Stimulated activated naive CD8-positive, alpha-beta T cell treated with anti-CD3 and anti-CD28 coated beads, Interleukin-15, Interleukin-2, amounts not matched to agents 100 ng/mL and 50 ng/mL, for 24 hours (primary cell): ENCODE results near the gene GSTM3.
"Not testable (repeated sequence)": the region's sequence is repeated elsewhere in the genome, so short reads cannot be mapped to it uniquely, and the experiment has no call there.

ENCODE experiments used
- H3K27ac Mint-ChIP-seq: one replicate; pipeline ENCODE4 v1.8.0; 2021; ENCODE audit warnings: mild to moderate bottlenecking, mixed read lengths
- H3K27me3 Mint-ChIP-seq: one replicate; pipeline ENCODE4 v1.8.0; 2021; ENCODE audit warnings: mixed read lengths
- H3K36me3 Mint-ChIP-seq: one replicate; pipeline ENCODE4 v1.8.0; 2021; ENCODE audit warnings: low read depth, mixed read lengths
- H3K4me1 Mint-ChIP-seq: one replicate; pipeline ENCODE4 v1.8.0; 2021; ENCODE audit warnings: low read depth, mixed read lengths
- H3K4me3 Mint-ChIP-seq: one replicate; pipeline ENCODE4 v1.8.0; 2021; ENCODE audit warnings: mild to moderate bottlenecking, mixed read lengths
- H3K9me3 Mint-ChIP-seq: one replicate; pipeline ENCODE4 v1.8.0; 2021; ENCODE audit warnings: mixed read lengths

Gene GSTM3

DNA sequence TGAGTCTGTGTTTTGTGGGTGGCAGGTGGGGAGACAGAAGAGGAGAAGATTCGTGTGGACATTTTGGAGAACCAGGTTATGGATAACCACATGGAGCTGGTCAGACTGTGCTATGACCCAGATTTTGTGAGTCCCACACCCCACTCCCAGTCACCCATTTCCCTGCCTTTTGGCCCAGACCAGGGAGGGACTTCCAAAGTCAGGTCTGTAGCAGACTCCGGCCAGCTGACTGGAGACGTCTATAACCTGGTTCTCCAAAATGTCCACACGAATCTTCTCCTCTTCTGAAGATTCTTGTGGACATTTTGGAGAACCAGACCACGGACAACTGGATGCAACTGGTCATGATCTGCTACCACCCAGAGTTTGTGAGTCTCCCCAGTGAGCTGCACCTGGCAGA lies 27.2 kb downstream of the GSTM3 start:
- Mint-ChIP-seq H3K27ac (no peak overlapping the region), H3K4me3 (no peak overlapping the region), H3K9me3 (no peaks in the 10 kb centered on the region), H3K27me3 (peaks cover 13% of the 10 kb centered on the region), H3K4me1 (no peaks in the 10 kb centered on the region), H3K36me3 (peaks cover 5% of the 10 kb centered on the region)

DNA sequence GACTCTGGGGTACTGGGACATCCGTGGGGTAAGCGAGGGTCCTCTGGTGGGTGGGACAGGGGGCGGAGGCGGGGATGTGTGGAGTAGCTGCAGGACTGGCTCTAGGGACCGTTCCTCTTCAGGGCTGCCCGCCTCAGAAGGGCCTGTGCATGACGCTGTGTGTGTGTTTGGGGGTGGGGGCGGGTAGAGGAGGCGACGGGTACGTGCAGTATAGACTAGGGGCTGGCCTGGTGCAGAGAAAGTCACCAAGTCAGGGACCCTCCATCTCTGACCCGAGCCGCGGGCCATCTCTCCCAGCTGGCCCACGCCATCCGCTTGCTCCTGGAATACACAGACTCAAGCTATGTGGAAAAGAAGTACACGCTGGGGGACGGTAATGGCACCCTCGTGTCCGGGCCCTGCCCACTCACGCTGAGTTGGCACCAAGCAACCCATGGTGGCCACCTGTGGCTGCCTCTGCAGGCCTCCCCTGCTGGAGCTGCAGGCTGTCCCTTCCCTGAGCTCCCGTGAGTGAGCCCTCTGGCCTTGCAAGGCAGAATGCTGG lies 28.4 kb downstream of the GSTM3 start:
- Mint-ChIP-seq H3K4me3 (no peak overlapping the region), H3K36me3 (peaks cover 5% of the 10 kb centered on the region)

DNA sequence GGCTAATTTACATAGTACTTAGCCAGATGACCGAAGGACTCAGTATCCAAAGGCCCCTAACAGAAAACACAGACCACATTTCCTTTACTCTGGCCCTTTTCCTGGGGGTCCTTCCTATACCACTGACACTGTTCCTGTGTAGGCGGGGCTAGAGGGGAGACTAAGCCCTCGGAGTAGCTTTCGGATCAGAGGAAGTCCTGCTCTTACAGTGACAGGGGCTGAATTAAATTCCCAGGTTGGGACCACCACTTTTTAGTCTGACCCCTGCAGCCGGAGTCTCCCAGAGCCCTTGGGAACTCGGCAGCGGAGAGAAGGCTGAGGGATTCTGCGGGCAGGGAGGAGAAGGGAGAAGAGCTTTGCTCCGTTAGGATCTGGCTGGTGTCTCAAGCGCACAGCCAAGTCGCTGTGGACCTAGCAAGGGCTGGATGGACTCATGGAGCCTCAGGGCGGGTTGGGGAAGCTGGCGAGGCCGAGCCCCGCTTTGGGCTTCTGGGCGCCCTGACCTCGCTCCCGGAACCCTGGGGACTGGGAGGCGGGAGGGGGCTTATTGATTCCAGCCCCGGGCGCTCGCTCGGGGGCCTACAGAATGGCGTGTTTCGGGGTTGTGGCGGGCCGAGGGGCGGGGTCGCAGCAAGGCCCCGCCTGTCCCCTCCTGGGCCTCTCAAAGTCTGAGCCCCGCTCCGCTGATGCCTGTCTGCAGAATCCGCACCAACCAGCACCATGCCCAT lies 29.1 kb downstream of the GSTM3 start, which contains the start of gene GSTM5:
Gene GSTM5 (plus strand): TSS at position 659 of the 728 bp plus-strand sequence. CDS start 62 bp downstream, at position 721.
- not testable (repeated sequence) for H3K27ac Mint-ChIP-seq, H3K4me1 Mint-ChIP-seq, H3K36me3 Mint-ChIP-seq, H3K9me3 Mint-ChIP-seq
- peaks cover 13% of the 10 kb centered on the region for H3K27me3 Mint-ChIP-seq
- H3K4me3 Mint-ChIP-seq = peak within 1 kb of the TSS; percentile 76

More for the DNA sequence above, 28.4 kb downstream of the GSTM3 start:
- Mint-ChIP-seq H3K27me3 (peaks cover 13% of the 10 kb centered on the region), H3K4me1 (no peaks in the 10 kb centered on the region), H3K27ac (no peak overlapping the region), H3K9me3 (no peaks in the 10 kb centered on the region)

DNA sequence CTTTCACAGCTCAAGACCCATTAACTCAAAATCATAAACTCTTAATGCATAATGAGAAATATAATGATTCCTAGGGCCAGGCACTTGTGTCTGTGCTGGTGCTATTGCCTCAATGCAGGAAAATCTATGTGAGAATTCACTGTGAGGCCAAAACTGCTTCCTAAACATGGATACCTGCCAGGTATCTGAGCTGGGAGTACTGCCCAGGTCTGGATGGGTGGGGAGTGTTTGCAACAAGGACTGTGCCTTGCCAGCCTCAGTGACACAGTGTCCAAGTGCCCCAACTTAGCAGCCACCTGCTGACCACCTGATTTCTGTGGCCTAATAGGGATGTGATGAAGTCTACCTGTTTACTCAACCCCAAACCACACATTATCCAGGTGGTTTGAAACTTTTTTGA lies 31.0 kb downstream of the GSTM3 start:
- H3K4me1 Mint-ChIP-seq, H3K27ac Mint-ChIP-seq, H3K36me3 Mint-ChIP-seq, H3K9me3 Mint-ChIP-seq, H3K4me3 Mint-ChIP-seq: not testable (repeated sequence)
- peaks cover 13% of the 10 kb centered on the region for H3K27me3 Mint-ChIP-seq

DNA sequence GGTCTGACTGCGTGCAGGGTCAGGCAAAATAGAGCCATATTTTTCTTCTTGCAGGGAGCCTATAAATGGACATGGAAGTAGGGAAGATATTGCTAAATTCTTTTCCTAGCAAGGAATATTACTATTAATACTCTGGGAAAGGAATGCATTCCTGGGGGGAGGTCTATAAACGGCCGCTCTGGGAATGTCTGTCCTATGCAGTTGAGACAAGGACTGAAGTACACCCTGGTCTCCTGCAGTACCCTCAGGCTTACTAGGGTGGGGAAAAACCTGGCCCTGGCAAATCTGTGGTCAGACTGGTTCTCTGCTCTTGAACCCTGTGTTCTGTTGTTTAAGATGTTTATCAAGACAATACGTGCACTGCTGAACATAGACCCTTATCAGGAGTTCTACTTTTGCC lies 31.9 kb downstream of the GSTM3 start:
- not testable (repeated sequence) for H3K27me3 Mint-ChIP-seq, H3K9me3 Mint-ChIP-seq

DNA sequence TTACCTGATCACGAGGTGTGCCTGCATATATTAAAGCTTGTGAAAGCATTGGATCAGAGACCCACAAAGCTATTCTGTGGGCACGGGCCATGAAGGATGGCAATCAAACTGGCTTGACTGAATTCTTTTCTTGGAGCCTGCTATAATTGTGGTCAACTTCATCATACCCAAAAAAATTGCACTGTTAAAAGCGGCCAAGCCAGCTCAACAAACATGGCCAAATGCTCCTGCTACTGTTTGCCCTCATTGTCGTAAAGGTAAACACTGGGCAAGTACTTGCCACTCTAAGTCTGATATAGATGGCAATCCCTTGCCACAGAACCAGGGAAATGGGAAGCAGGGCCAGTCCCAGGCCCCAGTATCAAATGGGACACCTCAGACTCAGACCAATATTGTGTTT lies 35.4 kb downstream of the GSTM3 start:
- H3K36me3 Mint-ChIP-seq = peaks cover 5% of the 10 kb centered on the region

More for the DNA sequence above, 31.9 kb downstream of the GSTM3 start:
- H3K36me3 Mint-ChIP-seq, H3K4me1 Mint-ChIP-seq, H3K4me3 Mint-ChIP-seq, H3K27ac Mint-ChIP-seq: not testable (repeated sequence)

DNA sequence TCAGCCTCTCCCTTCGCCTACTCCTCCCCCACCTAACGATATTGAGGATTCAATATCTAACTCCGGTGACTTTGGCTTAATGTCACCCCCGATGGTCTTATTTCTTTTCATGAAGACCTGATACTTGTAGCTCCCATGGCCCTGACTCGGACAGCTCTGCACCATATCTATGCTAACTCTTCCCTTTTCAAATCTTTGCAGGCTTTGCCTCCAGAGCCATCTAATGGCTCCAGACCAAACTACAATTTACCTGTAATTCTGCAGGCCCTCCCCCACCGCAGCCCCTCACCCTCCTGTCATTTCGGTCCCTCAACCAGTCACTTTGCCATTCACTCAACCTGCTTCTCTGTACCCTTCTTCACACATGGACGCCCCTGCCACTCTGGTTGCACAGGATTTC lies 36.7 kb downstream of the GSTM3 start:
- H3K27ac Mint-ChIP-seq = no peak overlapping the region
- no peaks in the 10 kb centered on the region for H3K9me3 Mint-ChIP-seq
- no peak overlapping the region for H3K4me3 Mint-ChIP-seq
- H3K4me1 Mint-ChIP-seq = no peaks in the 10 kb centered on the region
- H3K36me3 Mint-ChIP-seq = peaks cover under 1% of the 10 kb centered on the region
- no peaks in the 10 kb centered on the region for H3K27me3 Mint-ChIP-seq

More for the DNA sequence above, 35.4 kb downstream of the GSTM3 start:
- no peaks in the 10 kb centered on the region for H3K4me1 Mint-ChIP-seq
- no peaks in the 10 kb centered on the region for H3K9me3 Mint-ChIP-seq
- no peaks in the 10 kb centered on the region for H3K27me3 Mint-ChIP-seq
- H3K27ac Mint-ChIP-seq = no peak overlapping the region
- no peak overlapping the region for H3K4me3 Mint-ChIP-seq

DNA sequence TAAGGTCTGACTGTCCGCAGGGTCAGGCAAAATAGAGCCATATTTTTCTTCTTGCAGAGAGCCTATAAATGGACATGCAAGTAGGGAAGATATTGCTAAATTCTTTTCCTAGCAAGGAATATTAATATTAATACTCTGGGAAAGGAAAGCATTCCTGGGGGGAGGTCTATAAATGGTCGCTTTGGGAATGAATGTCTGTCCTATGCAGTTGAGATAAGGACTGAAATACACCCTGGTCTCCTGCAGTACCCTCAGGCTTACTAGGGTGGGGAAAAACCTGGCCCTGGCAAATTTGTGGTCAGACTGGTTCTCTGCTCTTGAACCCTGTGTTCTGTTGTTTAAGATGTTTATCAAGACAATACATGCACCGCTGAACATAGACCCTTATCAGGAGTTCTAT lies 37.9 kb downstream of the GSTM3 start:
- H3K9me3 Mint-ChIP-seq, H3K4me1 Mint-ChIP-seq, H3K27me3 Mint-ChIP-seq, H3K27ac Mint-ChIP-seq, H3K4me3 Mint-ChIP-seq, H3K36me3 Mint-ChIP-seq: not testable (repeated sequence)

DNA sequence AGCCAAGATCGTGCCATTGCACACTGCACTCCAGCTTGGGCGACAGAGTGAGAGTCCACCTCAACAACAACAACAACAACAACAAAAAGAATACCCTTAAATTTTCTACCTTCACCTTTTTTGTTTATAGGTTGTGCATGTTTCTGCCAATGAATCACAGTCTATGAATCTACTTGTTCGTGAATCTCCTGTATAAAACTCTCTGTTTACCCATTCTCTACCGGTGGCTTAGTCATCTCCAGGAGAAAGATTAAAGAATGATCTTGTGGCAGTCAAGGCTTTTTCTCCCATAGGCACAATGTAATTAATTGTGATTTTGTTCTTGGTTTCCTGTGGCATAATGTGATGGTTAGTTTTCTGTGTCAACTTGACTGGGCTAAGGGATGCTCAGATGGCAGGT lies 43.0 kb downstream of the GSTM3 start:
- H3K27ac Mint-ChIP-seq, H3K36me3 Mint-ChIP-seq, H3K4me1 Mint-ChIP-seq, H3K27me3 Mint-ChIP-seq, H3K9me3 Mint-ChIP-seq, H3K4me3 Mint-ChIP-seq: not testable (repeated sequence)

DNA sequence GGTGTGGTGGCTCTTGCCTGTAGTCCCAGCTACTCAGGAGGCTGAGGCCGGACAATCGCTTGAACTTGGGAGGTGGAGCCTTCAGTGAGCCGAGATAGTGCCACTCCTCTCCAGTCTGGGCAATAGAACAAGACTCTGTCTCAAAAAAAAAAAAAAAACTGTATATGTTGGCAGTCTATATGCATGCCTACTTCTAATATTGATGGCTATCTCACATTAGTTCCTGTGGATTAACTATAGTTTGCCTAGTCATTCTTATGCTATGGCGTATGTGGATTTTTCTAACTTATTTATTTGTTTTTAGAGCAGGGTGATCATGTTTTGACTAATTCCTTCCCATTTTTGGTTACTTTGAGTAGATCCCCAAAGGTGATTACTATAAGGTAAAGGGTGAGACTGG lies 43.8 kb downstream of the GSTM3 start:
- Mint-ChIP-seq H3K36me3 (no peaks in the 10 kb centered on the region), H3K27ac (no peak overlapping the region), H3K27me3 (no peaks in the 10 kb centered on the region), H3K4me1 (no peaks in the 10 kb centered on the region), H3K4me3 (no peak overlapping the region), H3K9me3 (no peaks in the 10 kb centered on the region)

DNA sequence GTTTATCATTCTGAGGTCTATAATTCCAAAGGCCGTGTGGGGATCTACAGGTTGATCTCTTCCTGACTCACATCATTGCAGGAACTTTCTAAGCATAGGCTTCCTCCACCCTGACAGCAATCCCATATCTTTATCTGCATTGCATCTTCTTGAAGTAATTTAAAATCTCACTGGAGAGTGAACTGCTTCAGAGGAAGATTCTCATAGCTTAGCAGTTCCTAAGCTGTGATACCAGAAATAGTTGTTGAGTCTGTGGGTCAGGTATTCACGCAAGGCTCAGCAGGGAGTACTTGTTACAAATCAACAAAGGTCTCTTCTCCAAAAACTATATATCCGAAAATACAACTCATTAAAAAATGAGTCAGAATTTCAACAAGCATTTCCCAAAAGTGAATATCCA lies 45.7 kb downstream of the GSTM3 start:
- H3K4me1 Mint-ChIP-seq, H3K4me3 Mint-ChIP-seq: not testable (repeated sequence)

DNA sequence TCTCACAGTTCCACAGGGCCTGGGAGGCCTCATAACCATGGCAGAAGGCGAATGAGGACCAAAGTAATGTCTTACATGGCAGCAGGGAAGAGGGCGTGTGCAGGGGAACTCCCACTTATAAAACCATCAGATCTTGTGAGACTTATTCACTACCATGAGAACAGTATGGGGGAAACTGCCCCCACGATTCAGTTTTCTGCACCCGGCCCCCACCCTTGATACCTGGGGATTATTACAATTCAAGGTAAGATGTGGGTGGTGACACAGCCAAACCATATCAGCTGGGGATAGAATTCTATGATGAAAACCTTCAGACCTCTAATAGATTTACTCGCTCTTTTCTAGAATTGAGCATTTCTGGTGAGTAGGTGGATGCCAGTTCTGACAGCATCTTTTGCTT lies 46.4 kb downstream of the GSTM3 start:
- not testable (repeated sequence) for H3K4me1 Mint-ChIP-seq, H3K27me3 Mint-ChIP-seq, H3K9me3 Mint-ChIP-seq, H3K4me3 Mint-ChIP-seq, H3K27ac Mint-ChIP-seq
- H3K36me3 Mint-ChIP-seq = peaks cover 15% of the 10 kb centered on the region

More for the DNA sequence above, 45.7 kb downstream of the GSTM3 start:
- not testable (repeated sequence) for H3K27me3 Mint-ChIP-seq, H3K9me3 Mint-ChIP-seq, H3K27ac Mint-ChIP-seq
- peaks cover 10% of the 10 kb centered on the region for H3K36me3 Mint-ChIP-seq

DNA sequence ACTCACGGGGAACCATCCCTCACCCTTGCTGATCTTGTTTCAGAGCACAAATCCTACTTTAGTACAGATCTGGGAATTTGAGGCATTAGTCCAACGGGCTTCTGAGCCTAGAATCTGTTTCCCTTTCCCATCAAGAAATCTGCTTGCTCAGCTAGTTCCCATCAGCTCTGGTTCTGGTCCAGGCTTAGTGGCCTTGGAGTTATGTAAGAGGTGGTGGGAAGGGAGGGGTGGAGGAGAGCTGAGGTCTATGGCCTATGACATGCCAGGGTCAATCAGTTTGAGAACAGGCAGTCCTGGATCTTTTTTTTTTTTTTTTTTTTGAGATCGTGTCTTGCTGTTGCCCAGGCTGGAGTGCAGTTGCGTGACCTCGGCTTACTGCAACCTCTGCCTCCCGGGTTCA lies 49.1 kb downstream of the GSTM3 start:
- no peaks in the 10 kb centered on the region for H3K27me3 Mint-ChIP-seq
- H3K27ac Mint-ChIP-seq = no peak overlapping the region
- H3K4me3 Mint-ChIP-seq = no peak overlapping the region
- no peaks in the 10 kb centered on the region for H3K9me3 Mint-ChIP-seq
- H3K36me3 Mint-ChIP-seq = peaks cover 17% of the 10 kb centered on the region
- peaks cover 13% of the 10 kb centered on the region for H3K4me1 Mint-ChIP-seq

DNA sequence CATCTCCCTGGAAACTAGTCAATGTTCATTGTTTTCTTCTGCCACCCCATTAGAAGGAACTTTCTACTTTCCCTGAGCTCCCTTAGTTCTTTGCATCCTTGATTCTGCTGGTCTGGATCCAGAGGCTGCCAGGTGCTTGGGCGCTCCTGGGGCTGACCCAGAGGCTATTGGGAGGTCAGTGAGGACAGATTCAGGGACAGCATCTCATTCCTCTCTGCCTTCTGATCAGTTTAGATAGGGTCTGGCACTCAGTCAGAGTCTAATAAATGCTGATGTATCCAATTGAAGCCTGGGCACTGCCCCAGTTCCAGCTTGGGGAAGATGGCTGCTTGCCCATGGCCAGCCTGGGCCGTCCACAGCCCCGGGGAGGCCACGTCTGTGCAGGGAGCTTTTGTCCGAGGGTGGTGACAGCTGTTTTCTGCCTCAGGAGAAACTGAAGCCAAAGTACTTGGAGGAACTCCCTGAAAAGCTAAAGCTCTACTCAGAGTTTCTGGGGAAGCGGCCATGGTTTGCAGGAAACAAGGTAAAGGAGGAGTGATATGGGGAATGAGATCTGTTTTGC lies 50.9 kb downstream of the GSTM3 start:
- Mint-ChIP-seq H3K36me3 (peaks cover 17% of the 10 kb centered on the region), H3K4me3 (no peak overlapping the region), H3K27ac (no peak overlapping the region), H3K9me3 (no peaks in the 10 kb centered on the region), H3K27me3 (no peaks in the 10 kb centered on the region), H3K4me1 (peaks cover 13% of the 10 kb centered on the region)

DNA sequence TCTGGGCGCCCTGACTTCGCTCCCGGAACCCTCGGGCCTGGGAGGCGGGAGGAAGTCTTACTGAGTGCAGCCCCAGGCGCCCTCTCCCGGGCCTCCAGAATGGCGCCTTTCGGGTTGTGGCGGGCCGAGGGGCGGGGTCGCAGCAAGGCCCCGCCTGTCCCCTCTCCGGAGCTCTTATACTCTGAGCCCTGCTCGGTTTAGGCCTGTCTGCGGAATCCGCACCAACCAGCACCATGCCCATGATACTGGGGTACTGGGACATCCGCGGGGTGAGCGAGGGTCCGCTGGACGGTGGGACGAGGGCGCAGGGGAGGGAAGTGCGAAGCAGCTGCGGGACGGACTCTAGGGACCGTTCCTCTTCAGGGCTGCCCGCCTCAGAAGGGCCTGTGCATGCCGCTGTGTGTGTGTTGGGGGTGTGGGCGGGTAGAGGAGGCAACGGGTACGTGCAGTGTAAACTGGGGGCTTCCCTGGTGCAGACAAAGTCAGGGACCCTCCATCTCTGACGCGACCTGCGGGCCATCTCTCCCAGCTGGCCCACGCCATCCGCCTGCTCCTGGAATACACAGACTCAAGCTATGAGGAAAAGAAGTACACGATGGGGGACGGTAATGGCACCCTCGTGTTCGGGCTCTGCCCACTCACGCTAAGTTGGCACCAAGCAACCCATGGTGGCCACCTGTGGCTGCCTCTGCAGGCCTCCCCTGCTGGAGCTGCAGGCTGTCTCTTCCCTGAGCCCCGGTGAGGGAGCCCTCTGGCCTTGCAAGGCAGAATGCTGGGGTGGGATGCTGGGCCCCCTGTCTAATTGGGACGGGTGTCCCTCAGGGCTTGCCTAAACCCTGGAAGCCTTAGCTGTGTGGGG lies 53.0 kb downstream of the GSTM3 start, which contains the start of gene GSTM1:
Gene GSTM1 (plus strand): TSS at position 177 of the 859 bp plus-strand sequence. CDS start 57 bp downstream, at position 234.
- Mint-ChIP-seq H3K9me3 (no peaks in the 10 kb centered on the region), H3K27me3 (no peaks in the 10 kb centered on the region), H3K27ac (peak within 1 kb of the TSS; percentile 91), H3K36me3 (peaks cover 17% of the 10 kb centered on the region), H3K4me3 (peak within 1 kb of the TSS; percentile 85), H3K4me1 (peaks cover 13% of the 10 kb centered on the region)
